Thoracic aorta (tissue), 2 donors: ENCODE measurements around the gene MYLK. TPM values are rescaled to one million over a fixed set of nuclear protein-coding genes. Genes with fewer than 3 reads are reported as not detected.

Experiments used
- ATAC-seq: fragments of 150-250 bp; one replicate; pipeline ENCODE4 v1.8.0; 2017; ENCODE audit warnings: low read depth; ENCODE audit not compliant: insufficient number of reproducible peaks, low FRiP score
- DNase-seq: peaks from one replicate; pipeline ENCODE4 v3.0.0-alpha.2; 2020; ENCODE audit warnings: low spot score
- H3K27ac ChIP-seq, 2 donors: fragments of 200-600 bp; sonication (generic); 1 replicate in 1 of 2; 2 replicates in 1 of 2; pipeline ENCODE4 v1.5.1; 2016; ENCODE audit warnings: mild to moderate bottlenecking in 2 of 2, moderate library complexity in 2 of 2
- H3K27me3 ChIP-seq: fragments of 200-600 bp; sonication (generic); replicated peaks from 2 replicates; pipeline ENCODE4 v1.6.0; 2016; ENCODE audit warnings: mild to moderate bottlenecking; ENCODE audit not compliant: insufficient read depth
- H3K36me3 ChIP-seq: fragments of 200-600 bp; sonication (generic); one replicate; pipeline ENCODE4 v1.5.1; 2016
- H3K4me1 ChIP-seq, 2 donors: fragments of 200-600 bp; sonication (generic); 1 replicate in 1 of 2; 2 replicates in 1 of 2; pipeline versions ENCODE4 v1.5.1 to v1.6.0; 2016; ENCODE audit warnings: low read depth in 2 of 2, mild to moderate bottlenecking in 1 of 2; ENCODE audit not compliant: control insufficient read depth in 1 of 2
- H3K4me3 ChIP-seq: fragments of 200-600 bp; sonication (generic); 2 replicates; pipeline ENCODE4 v1.5.1; 2016; ENCODE audit warnings: mild to moderate bottlenecking
- H3K9me3 ChIP-seq: fragments of 200-600 bp; sonication (generic); 2 replicates; pipeline ENCODE4 v1.5.1; 2016
- total RNA-seq, 2 donors: library from RNA; depleted of rRNA; stranded (reverse); fragments of >200 nt; gene quantifications; one replicate each; pipeline versions ENCODE4 v1.1.0 to v1.2.3, GENCODE V29; 2016
- TF ChIP-seq, protein P1 (sequence below): fragments of 200-600 bp; sonication (generic); IDR thresholded peaks from one replicate; pipeline ENCODE4 v1.5.1; 2019; ENCODE audit warnings: antibody characterized with exemption

Gene MYLK
- total RNA-seq, 2 donors from 2014 or later: 483 to 563 TPM

DNA sequence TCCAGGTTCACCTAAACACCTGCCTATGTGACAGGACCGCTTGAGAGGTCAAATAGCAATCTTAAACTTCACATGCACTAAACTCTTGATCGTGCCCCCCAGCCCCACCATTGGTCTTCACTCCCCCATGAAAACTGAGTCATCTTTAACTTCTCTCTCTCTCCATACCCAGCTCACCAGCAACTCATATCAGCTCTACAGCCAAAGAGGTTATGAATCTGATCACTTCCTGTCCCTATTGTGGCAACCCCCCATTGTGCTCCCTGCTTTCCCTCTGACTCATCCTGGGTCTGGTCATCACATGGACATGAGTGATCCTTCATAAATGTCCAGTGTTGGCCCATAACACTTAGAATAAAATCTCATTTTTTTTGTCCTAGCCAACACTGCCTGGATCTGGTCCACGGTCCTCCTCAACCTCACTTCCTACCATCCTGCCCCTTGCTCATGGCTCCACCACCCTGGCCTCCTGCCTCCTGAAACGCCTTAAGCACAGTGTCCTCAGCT, 195.8 kb downstream of the MYLK start:
- TF ChIP-seq, protein P1, sequence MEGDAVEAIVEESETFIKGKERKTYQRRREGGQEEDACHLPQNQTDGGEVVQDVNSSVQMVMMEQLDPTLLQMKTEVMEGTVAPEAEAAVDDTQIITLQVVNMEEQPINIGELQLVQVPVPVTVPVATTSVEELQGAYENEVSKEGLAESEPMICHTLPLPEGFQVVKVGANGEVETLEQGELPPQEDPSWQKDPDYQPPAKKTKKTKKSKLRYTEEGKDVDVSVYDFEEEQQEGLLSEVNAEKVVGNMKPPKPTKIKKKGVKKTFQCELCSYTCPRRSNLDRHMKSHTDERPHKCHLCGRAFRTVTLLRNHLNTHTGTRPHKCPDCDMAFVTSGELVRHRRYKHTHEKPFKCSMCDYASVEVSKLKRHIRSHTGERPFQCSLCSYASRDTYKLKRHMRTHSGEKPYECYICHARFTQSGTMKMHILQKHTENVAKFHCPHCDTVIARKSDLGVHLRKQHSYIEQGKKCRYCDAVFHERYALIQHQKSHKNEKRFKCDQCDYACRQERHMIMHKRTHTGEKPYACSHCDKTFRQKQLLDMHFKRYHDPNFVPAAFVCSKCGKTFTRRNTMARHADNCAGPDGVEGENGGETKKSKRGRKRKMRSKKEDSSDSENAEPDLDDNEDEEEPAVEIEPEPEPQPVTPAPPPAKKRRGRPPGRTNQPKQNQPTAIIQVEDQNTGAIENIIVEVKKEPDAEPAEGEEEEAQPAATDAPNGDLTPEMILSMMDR: no peak
- DNase-seq (peak; percentile 47), ATAC-seq (peak; percentile 62)
- peaks cover 30 to 100% of the 10 kb centered on the region in 2 donors for H3K4me1 ChIP-seq
- H3K27ac ChIP-seq: peak overlapping the region; percentile 87 to 94
- H3K9me3 ChIP-seq: no peaks in the 10 kb centered on the region
- no peak overlapping the region for H3K4me3 ChIP-seq
- peaks cover 58% of the 10 kb centered on the region for H3K36me3 ChIP-seq
- H3K27me3 ChIP-seq: no peaks in the 10 kb centered on the region

DNA sequence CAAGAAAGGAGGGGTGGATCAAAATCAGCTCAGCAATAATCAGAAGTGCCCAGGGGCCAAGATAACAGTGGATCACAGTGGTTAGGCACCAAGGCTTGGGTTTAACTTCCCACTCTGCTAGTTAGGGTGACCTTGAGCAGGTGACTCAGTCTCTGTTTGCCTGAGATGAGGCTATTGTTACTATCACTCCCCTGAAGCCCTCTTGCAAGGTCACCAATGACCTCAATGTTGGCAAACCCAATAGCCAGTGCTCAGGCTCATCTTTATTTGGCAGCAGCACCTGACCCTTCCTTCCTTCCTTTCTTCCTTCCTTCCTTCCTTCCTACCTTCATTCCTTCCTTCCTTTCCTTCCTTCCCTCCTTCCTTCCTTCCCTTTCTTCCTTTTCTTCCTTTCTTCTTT, 196.8 kb downstream of the MYLK start:
- Histone ChIP-seq H3K27ac (peak overlapping the region; percentile 87 to 94), H3K4me1 (peaks cover 26 to 100% of the 10 kb centered on the region in 2 donors)
- no peak for ATAC-seq

DNA sequence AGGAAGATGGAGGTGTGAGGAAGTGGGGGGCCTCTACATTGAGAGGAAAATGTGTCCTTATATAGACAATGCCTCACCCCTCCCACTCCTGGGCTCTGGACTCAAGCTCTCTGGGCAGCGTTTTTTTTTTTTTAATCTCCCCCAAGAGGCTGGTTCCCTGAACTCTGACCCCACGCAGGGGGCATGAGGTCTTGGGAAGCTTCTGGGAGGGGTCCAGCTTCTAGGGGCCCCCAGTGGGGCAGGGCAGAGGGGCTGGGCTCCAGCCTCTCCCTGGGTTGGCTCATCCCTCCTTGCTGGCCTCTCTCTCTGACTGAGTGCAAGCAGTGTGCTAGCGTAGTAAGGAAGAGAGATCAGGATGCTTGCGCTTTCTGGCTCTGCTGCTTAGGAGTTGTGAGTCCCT, 197.9 kb downstream of the MYLK start:
- Histone ChIP-seq H3K4me1 (peaks cover 26 to 98% of the 10 kb centered on the region in 2 donors), H3K4me3 (no peak overlapping the region), H3K27me3 (no peaks in the 10 kb centered on the region), H3K9me3 (no peaks in the 10 kb centered on the region), H3K36me3 (peaks cover 54% of the 10 kb centered on the region), H3K27ac (peak overlapping the region; percentile 87 to 94)
- no peak for DNase-seq
- no peak for ATAC-seq
- TF ChIP-seq, protein P1: no peak

More for the DNA sequence above, 196.8 kb downstream of the MYLK start:
- Histone ChIP-seq H3K9me3 (no peaks in the 10 kb centered on the region), H3K36me3 (peaks cover 54% of the 10 kb centered on the region), H3K4me3 (no peak overlapping the region), H3K27me3 (no peaks in the 10 kb centered on the region)
- DNase-seq: no peak
- TF ChIP-seq, protein P1: no peak

DNA sequence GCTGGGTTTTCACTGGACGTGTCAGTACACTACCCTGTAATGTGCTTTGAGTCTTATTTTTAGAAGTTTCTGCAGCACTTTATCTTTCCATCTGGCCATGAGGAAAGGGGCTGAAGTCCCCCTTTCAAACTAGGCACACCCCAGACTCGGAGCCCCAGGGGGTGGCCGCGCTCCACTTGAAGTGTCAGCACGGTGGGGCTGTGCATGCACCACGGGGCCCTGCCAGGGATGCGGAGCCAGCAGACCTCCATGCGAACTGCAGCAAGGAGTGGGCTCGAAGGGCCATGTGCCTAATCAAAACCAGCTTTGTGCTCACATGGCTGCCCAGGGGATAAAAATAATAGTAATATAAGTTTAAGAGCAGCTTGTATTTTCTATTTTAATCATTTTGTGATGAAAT, 198.4 kb downstream of the MYLK start:
- no peak for ATAC-seq
- no peak for DNase-seq
- Histone ChIP-seq H3K4me3 (no peak overlapping the region), H3K9me3 (no peaks in the 10 kb centered on the region), H3K4me1 (peaks cover 23 to 97% of the 10 kb centered on the region in 2 donors), H3K36me3 (peaks cover 54% of the 10 kb centered on the region), H3K27me3 (no peaks in the 10 kb centered on the region), H3K27ac (peak overlapping the region; percentile 87 to 94)
- TF ChIP-seq, protein P1: no peak

DNA sequence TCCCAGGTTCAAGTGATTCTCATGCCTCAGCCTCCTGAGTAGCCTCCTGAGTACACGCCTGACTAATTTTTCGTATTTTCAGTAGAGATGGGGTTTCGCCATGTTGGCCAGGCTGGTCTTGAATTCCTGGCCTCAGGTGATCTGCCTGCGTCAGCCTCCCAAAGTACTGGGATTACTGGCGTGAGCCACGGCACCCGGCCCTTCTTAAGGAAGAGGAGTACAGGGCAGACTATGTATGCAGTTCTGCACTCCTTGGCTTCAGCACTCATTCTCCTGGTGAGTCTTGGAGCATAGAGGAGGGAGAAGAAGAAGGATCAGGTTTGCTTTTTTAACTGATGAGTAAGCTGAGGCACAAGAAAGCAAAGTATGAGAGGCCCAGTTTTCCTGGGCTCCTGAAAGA, 199.5 kb downstream of the MYLK start:
- Histone ChIP-seq H3K27ac (peak overlapping the region; percentile 87 to 94), H3K4me1 (peaks cover 26 to 97% of the 10 kb centered on the region in 2 donors), H3K9me3 (no peaks in the 10 kb centered on the region), H3K27me3 (no peaks in the 10 kb centered on the region), H3K36me3 (peaks cover 47% of the 10 kb centered on the region), H3K4me3 (no peak overlapping the region)
- TF ChIP-seq, protein P1: no peak
- ATAC-seq (no peak), DNase-seq (no peak)
